Measurements from ENCODE around the gene CACNA1E. TPM values are rescaled to one million over a fixed set of nuclear protein-coding genes. Genes with fewer than 3 reads are reported as not detected.

Gene CACNA1E
- total RNA-seq, 1 experiment from 2014 or later: 0.46 TPM

DNA sequence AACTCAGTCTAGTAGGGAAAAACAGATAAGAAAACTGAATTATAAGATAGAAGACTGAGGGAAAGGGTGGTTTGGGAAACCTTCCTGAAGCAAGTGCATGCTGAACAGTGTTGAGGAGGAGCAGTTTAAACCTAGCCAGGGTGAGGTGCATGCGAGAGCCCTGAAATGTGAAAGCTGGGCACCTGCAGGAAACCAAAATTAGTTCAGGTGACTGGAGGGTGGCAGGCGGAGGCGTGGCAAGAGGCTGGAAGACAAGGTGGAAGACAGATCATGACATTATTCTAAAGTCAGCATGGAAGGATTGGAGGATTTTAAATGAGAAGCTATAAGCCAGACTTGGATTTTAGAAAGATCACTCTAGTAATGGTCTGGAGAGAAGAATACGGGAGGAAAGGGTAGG is 75.1 kb downstream of the CACNA1E start:
- H3K79me1 ChIP-seq (ENCODE audit: insufficient read depth, low read depth, low read length, poor library complexity, severe bottlenecking): no peaks in the 10 kb centered on the region
- H2BK5ac ChIP-seq (ENCODE audit: insufficient read length, low read length): no peak overlapping the region
- no peak overlapping the region for H2BK15ac ChIP-seq (ENCODE audit: low read depth, low read length)
- no peak overlapping the region for H3K4ac ChIP-seq (ENCODE audit: low read depth, low read length)
- no peak overlapping the region for H2BK20ac ChIP-seq (ENCODE audit: low read depth, low read length, poor library complexity, severe bottlenecking)
- no CpG with 5 or more reads among the region's 4 CpGs for WGBS (ENCODE audit: extremely low coverage, insufficient read length, low lambda C conversion rate)
- TF ChIP-seq CTCF (conservative IDR thresholded peaks at IDR 0.05): no peak
- H3K4me3 Mint-ChIP-seq: no peak overlapping the region
- no peak overlapping the region for H3K9ac ChIP-seq (ENCODE audit: extremely low read depth, insufficient read length, low read length)
- no peak overlapping the region for H3K23ac ChIP-seq (ENCODE audit: insufficient read length, low read depth, low read length)
- no peak overlapping the region for H2AK5ac ChIP-seq (ENCODE audit: insufficient read length, low read length)
- H3K18ac ChIP-seq (ENCODE audit: insufficient read length, low read depth, low read length): no peak overlapping the region
- no peak overlapping the region for H4K5ac ChIP-seq (ENCODE audit: insufficient read length, low read depth, low read length)
- H3K4me2 ChIP-seq (ENCODE audit: insufficient read depth, insufficient read length, low read length): no peak overlapping the region
- H4K91ac ChIP-seq (ENCODE audit: insufficient read length, low read depth, low read length): no peak overlapping the region
- no peaks in the 10 kb centered on the region for H3K27me3 Mint-ChIP-seq (ENCODE audit: low read depth)
- no peak overlapping the region for H3K27ac Mint-ChIP-seq
- peaks cover 2 to 8% of the 10 kb centered on the region in 2 experiments; a peak in 2 of 4 replicates for H3K4me1 Mint-ChIP-seq
- no peaks in the 10 kb centered on the region for H3K9me3 ChIP-seq (ENCODE audit: control insufficient read depth, low read depth, low read length)
- no peaks in the 10 kb centered on the region for H3K9me3 Mint-ChIP-seq
- H4K20me1 ChIP-seq (ENCODE audit: control insufficient read depth, insufficient read depth, insufficient read length): no peaks in the 10 kb centered on the region
- no peaks in the 10 kb centered on the region for H3K27me3 ChIP-seq (ENCODE audit: insufficient read depth, low read length)
- no peak overlapping the region for H4K8ac ChIP-seq (replicated peaks; ENCODE audit: insufficient read length, low read depth, low read length)
- H3K56ac ChIP-seq (ENCODE audit: insufficient read length, low read depth, low read length): no peak overlapping the region
- H3K4me1 ChIP-seq (ENCODE audit: insufficient read depth, low read length): no peaks in the 10 kb centered on the region; the same call in 1 of the 2 replicates
- no peak overlapping the region for H2BK120ac ChIP-seq (ENCODE audit: low read depth, low read length, poor library complexity, severe bottlenecking)
- no peak overlapping the region for H2AFZ ChIP-seq (ENCODE audit: low read length)
- H3K79me2 ChIP-seq (ENCODE audit: insufficient read depth, low read length): no peaks in the 10 kb centered on the region
- DNase-seq: no peak
- no peak overlapping the region for H3K27ac ChIP-seq (ENCODE audit: insufficient read length, low read depth, low read length)
- no peaks in the 10 kb centered on the region for H3K23me2 ChIP-seq (ENCODE audit: insufficient read length, low read depth, low read length, poor library complexity, severe bottlenecking)
- H3K36me3 Mint-ChIP-seq (ENCODE audit: insufficient read depth in 1 of 3, low read depth in 3 of 3): no peaks in the 10 kb centered on the region
- no peak overlapping the region for H3T11ph ChIP-seq (ENCODE audit: low read length)
- no peak overlapping the region for H2BK12ac ChIP-seq (ENCODE audit: insufficient read length, low read depth, low read length)
- H3K14ac ChIP-seq (ENCODE audit: insufficient read depth, low read length): no peak overlapping the region
